Stimulated activated CD8-positive, alpha-beta memory T cell treated with anti-CD3 and anti-CD28 coated beads, Interleukin-12 subunit alpha, Interleukin-12 subunit beta, amount 100 ng/mL, for 24 hours (primary cell): ENCODE data around the gene PKNOX2.

Experiments
- DNase-seq: peaks from one replicate; pipeline ENCODE4 v3.0.0-alpha.2; 2020; ENCODE audit errors: extremely low read depth

PKNOX2 gene

GRCh38 chr11:125262194-125262829, 97.8 kb downstream of the PKNOX2 start:
- DNase-seq = no peak

GRCh38 chr11:125262830-125263218, 98.3 kb downstream of the PKNOX2 start:
- DNase-seq = no peak

- DNase-seq = no peak
These were observed 98.8 kb downstream of the PKNOX2 start for GRCh38 chr11:125263268-125263790.

- no peak for DNase-seq
These were observed 99.8 kb downstream of the PKNOX2 start for GRCh38 chr11:125264100-125265022.

DNA sequence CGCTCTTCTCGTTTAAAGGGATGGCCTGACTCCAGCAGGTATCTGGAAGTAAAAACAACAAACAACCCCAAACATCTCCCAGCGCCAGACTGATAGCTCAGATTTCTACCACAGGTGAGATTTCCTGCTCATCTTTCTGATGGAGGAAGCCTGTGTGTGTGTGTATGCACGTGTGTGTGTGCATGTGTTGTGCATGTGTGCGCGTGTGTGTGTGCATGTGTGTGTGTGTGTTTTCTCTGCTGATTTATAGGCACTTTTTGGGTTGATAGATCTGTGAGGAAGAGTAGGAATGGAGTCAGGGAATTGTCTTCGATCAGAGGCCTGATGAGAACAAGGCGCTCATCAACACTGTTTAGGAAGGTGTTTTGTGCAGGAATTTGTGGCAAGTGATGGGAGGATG, 103.0 kb downstream of the PKNOX2 start:
- no peak for DNase-seq

DNA sequence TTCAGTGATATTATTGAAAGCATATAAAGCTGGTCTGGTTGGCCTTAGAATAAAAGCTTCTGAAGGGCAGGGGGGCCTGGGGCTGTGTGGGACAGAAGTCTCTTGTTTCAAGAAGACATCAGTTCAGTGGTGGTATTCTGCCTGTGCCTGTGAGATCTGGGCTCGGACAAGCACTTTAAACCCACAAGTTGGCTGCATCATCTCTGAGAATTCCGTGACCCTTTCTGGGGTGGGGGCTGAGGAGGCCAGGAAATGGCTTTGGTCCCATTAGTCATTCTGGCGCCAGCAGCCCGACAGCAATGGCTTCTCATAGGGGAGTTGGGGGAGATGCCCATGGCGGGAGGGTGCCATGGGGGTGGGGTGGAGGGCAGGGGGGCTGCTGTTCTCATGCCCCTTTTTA, 104.1 kb downstream of the PKNOX2 start:
- DNase-seq = no peak

DNA sequence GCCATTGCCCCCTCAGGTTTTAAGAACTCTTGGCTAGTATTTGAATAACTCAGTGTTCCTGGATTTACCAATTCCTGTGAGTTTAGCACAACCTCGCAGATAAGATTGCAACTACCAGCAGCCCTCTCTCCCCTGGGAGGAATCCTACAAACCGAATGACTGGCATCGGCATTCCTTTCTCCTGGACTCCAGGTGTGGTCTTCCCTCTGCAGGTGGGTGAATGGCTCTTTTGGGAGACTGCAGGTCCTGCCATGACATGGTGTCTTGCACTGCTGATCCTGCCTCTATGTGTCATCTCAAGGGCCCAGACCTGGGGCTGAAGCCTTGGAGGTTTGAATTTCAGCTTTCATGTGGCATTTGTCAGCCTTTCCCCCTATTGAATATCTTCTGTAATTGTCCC, 105.6 kb downstream of the PKNOX2 start:
- DNase-seq = no peak

GRCh38 chr11:125270711-125271110, 106.2 kb downstream of the PKNOX2 start:
- DNase-seq = no peak

DNA sequence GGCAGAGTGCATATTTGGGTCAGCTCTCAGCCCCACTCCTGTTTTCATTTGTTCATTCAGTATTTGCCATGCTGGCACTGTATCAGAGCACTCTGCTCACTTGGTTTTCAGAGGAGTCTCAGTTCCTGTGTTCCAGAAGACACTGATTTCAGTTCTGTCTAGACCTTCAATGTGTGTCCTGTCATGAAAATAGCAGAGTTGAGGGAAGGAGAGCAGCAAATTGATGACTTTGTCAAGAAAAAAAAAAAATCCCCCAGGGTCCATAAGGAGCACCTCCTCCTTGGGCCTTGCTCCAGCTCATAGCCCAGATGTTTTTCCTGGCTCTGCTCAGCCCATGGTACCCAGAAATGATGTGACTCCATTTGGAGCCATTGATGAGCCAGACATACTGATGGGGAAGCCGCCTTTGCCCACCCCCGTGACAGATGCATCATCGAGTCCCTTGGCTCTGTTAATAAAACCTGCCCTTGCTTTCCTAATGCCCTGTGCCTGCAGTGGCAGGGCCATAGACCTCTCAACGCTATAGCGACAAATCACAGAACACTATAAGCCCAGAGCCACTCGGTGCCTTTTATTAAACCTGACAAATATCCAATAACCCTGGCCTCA, 107.0 kb downstream of the PKNOX2 start:
- DNase-seq = no peak

- DNase-seq = no peak
These were observed 107.5 kb downstream of the PKNOX2 start for GRCh38 chr11:125272092-125272491.

GRCh38 chr11:125272821-125273220, 108.3 kb downstream of the PKNOX2 start:
- no peak for DNase-seq

GRCh38 chr11:125273519-125274000, 109.0 kb downstream of the PKNOX2 start:
- DNase-seq = no peak

- no peak for DNase-seq
These were observed 109.8 kb downstream of the PKNOX2 start for GRCh38 chr11:125274309-125274708.

- no peak for DNase-seq
These were observed 110.2 kb downstream of the PKNOX2 start for GRCh38 chr11:125274774-125275173.

DNA sequence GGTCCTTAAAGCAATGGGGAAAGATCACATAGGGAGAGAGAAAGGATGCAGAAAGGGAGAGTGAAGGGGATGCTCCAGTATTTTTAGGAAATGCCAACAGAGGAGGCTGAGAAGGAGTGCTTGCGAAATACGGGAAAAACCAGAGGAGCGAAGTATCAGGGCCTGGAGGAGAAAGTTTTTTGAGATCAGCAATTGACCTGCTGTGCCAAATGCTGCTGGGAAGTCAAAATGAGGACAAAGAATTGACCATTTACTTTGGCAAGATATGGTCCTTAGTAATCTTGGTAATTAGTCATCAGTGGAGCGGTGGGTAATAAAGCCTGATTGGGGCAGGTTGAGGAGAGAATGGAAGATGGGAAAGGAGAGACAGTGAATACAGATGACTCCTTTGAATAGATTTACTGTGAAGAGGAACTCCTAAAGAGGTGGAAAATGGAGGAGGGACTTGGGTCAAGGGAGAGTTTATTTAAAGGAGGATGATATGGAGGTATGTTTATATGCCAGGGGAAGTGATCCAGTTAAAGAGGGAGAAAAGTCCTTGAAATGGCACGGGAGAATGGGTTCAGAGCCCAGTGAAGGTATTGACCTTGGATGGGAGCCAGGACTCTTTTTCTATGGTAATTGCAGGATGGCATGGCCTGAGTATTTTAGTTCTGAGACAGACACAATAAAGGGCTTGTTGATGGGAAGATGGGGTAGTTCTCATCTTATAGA, 111.5 kb downstream of the PKNOX2 start:
- no peak for DNase-seq

GRCh38 chr11:125276619-125276976, 112.0 kb downstream of the PKNOX2 start:
- DNase-seq = no peak

- DNase-seq = no peak
These were observed 115.3 kb downstream of the PKNOX2 start for GRCh38 chr11:125279676-125280418.

DNA sequence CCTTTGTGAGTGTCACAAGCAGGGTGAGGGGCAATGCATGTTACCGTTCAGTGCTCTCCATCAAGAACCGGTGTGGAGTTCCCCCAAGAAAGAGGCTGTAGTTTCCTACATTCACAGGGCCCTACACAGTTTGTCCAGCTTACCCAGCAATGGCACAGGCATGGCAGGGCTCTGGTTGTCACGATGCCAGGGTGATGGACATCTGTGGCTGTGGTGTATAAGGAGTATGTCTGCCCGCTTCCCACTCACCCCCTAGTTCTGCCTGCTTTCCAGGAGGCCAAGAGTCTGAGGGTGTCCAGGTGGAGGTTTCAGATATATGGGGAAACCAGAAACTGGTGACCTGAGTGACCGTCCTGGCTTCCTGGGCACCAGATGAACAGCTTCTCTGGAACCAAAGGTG, 116.1 kb downstream of the PKNOX2 start:
- DNase-seq = no peak

- DNase-seq = no peak
These were observed 117.5 kb downstream of the PKNOX2 start for GRCh38 chr11:125281831-125282595.

- DNase-seq = no peak
These were observed 118.0 kb downstream of the PKNOX2 start for GRCh38 chr11:125282596-125282914.
